OCI-LY1 (cell line): ENCODE data around the gene SPEM3.
"Not testable (repeated sequence)": the region's sequence is repeated elsewhere in the genome, so short reads cannot be mapped to it uniquely, and the experiment has no call there.

Source experiments
- H2AFZ ChIP-seq: fragments of 200-600 bp; sonication (generic), shearing (Covaris generic); 2 replicates; pipeline ENCODE4 v1.6.0; 2014; ENCODE audit warnings: antibody characterized with exemption, mild to moderate bottlenecking, low read length
- H3F3A ChIP-seq: fragments of 200-600 bp; sonication (generic), shearing (Covaris generic); 2 replicates; pipeline ENCODE4 v1.6.0; 2014; ENCODE audit warnings: mild to moderate bottlenecking, antibody characterized with exemption, low read length, moderate library complexity; ENCODE audit not compliant: insufficient read depth
- H3K27ac ChIP-seq: fragments of 200-600 bp; sonication (generic); 2 replicates; pipeline ENCODE4 v1.5.1; 2014; ENCODE audit warnings: low read length, mixed run types, mild to moderate bottlenecking, low read depth; ENCODE audit not compliant: poor library complexity, severe bottlenecking
- H3K27me3 ChIP-seq: fragments of 200-600 bp; sonication (generic); 2 replicates; pipeline ENCODE4 v1.6.0; 2014; ENCODE audit warnings: antibody characterized with exemption, mild to moderate bottlenecking, low read length, moderate library complexity; ENCODE audit not compliant: insufficient read depth
- H3K36me3 ChIP-seq: fragments of 200-600 bp; sonication (generic); 2 replicates; pipeline ENCODE4 v1.6.1; 2014; ENCODE audit warnings: mild to moderate bottlenecking, antibody characterized with exemption, low read length, moderate library complexity, mixed read lengths; ENCODE audit not compliant: insufficient read depth
- H3K4me1 ChIP-seq: fragments of 200-600 bp; sonication (generic); 2 replicates; pipeline ENCODE4 v1.5.1; 2014; ENCODE audit warnings: mild to moderate bottlenecking, low read length, moderate library complexity; ENCODE audit not compliant: insufficient read depth, severe bottlenecking
- H3K4me2 ChIP-seq: fragments of 200-600 bp; sonication (generic), shearing (Covaris generic); 2 replicates; pipeline ENCODE4 v1.6.1; 2014; ENCODE audit warnings: low read length
- H3K4me3 ChIP-seq: fragments of 200-600 bp; sonication (generic); 2 replicates; pipeline ENCODE4 v1.5.1; 2014; ENCODE audit warnings: low read length, low read depth, mild to moderate bottlenecking, mixed read lengths; ENCODE audit not compliant: poor library complexity, severe bottlenecking
- H3K79me2 ChIP-seq: fragments of 200-600 bp; shearing (Covaris generic); 2 replicates; pipeline ENCODE4 v1.6.1; 2016; ENCODE audit warnings: mixed run types, low read length, mixed read lengths; ENCODE audit not compliant: insufficient read depth
- H3K9ac ChIP-seq: fragments of 200-600 bp; sonication (generic), shearing (Covaris generic); 2 replicates; pipeline ENCODE4 v1.6.1; 2014; ENCODE audit warnings: mild to moderate bottlenecking, low read length, mixed read lengths
- H3K9me2 ChIP-seq: fragments of 200-600 bp; sonication (generic), shearing (Covaris generic); 2 replicates; pipeline ENCODE4 v1.6.1; 2014; ENCODE audit warnings: low read depth, mild to moderate bottlenecking, low read length, mixed read lengths
- H3K9me3 ChIP-seq: fragments of 200-600 bp; shearing (Covaris generic); 2 replicates; pipeline ENCODE4 v1.6.1; 2014; ENCODE audit warnings: low read length, mixed read lengths
- H4K20me1 ChIP-seq: fragments of 200-600 bp; sonication (generic), shearing (Covaris generic); 2 replicates; pipeline ENCODE4 v1.6.0; 2016; ENCODE audit warnings: mild to moderate bottlenecking, low read length; ENCODE audit not compliant: insufficient read depth
- CTCF ChIP-seq: fragments of 200-600 bp; sonication (generic), shearing (Covaris generic); IDR thresholded peaks from 2 replicates; pipeline ENCODE4 v1.5.1; 2017; ENCODE audit warnings: mild to moderate bottlenecking, antibody characterized with exemption, low read length, moderate library complexity, mixed read lengths
- EZH2 ChIP-seq: fragments of 200-600 bp; sonication (generic), shearing (Covaris generic); IDR thresholded peaks from 2 replicates; pipeline ENCODE4 v1.8.0; 2017; ENCODE audit warnings: borderline replicate concordance, mixed run types, mild to moderate bottlenecking, antibody characterized with exemption, low read length, moderate library complexity, mixed read lengths

The SPEM3 gene

GRCh38 chr17:7468290-7468689 lies 39.6 kb downstream of the SPEM3 start:
- Histone ChIP-seq H2AFZ (no peak overlapping the region), H3K36me3 (peaks cover 20% of the 10 kb centered on the region), H3K9me2 (no peaks in the 10 kb centered on the region), H3K4me1 (peaks cover 20% of the 10 kb centered on the region), H4K20me1 (no peaks in the 10 kb centered on the region), H3K9me3 (no peaks in the 10 kb centered on the region), H3K9ac (no peak overlapping the region), H3K4me3 (no peak overlapping the region), H3K27me3 (no peaks in the 10 kb centered on the region), H3K79me2 (no peaks in the 10 kb centered on the region), H3K27ac (peak overlapping the region; percentile 36), H3K4me2 (no peak overlapping the region), H3F3A (no peaks in the 10 kb centered on the region)
- no peak for TF ChIP-seq CTCF
- TF ChIP-seq EZH2: no peak

GRCh38 chr17:7468804-7469389 lies 40.2 kb downstream of the SPEM3 start:
- H3K9me2 ChIP-seq: no peaks in the 10 kb centered on the region
- H2AFZ ChIP-seq: no peak overlapping the region
- H3F3A ChIP-seq: no peaks in the 10 kb centered on the region
- H3K36me3 ChIP-seq: peaks cover 14% of the 10 kb centered on the region
- peaks cover 20% of the 10 kb centered on the region for H3K4me1 ChIP-seq
- TF ChIP-seq CTCF (no peak), EZH2 (no peak)
- H3K9me3 ChIP-seq: no peaks in the 10 kb centered on the region
- no peaks in the 10 kb centered on the region for H3K79me2 ChIP-seq
- H4K20me1 ChIP-seq: no peaks in the 10 kb centered on the region
- H3K9ac ChIP-seq: no peak overlapping the region
- H3K4me2 ChIP-seq: no peak overlapping the region
- peak overlapping the region; percentile 36 for H3K27ac ChIP-seq
- no peaks in the 10 kb centered on the region for H3K27me3 ChIP-seq
- no peak overlapping the region for H3K4me3 ChIP-seq

- peaks cover 20% of the 10 kb centered on the region for H3K4me1 ChIP-seq
- H3K36me3 ChIP-seq: peaks cover 11% of the 10 kb centered on the region
- not testable (repeated sequence) for H3K27ac ChIP-seq, H3K4me2 ChIP-seq, H4K20me1 ChIP-seq, H3K9ac ChIP-seq, H3K9me2 ChIP-seq, H3K4me3 ChIP-seq, H3K79me2 ChIP-seq, H3F3A ChIP-seq, H3K9me3 ChIP-seq, H2AFZ ChIP-seq, H3K27me3 ChIP-seq
These were observed 41.2 kb downstream of the SPEM3 start for GRCh38 chr17:7469843-7470242.

- H3K4me1 ChIP-seq: peaks cover 20% of the 10 kb centered on the region
- H3K27me3 ChIP-seq, H2AFZ ChIP-seq, H4K20me1 ChIP-seq, H3F3A ChIP-seq, H3K9me3 ChIP-seq, H3K9me2 ChIP-seq, H3K36me3 ChIP-seq, H3K9ac ChIP-seq, H3K79me2 ChIP-seq, H3K27ac ChIP-seq, H3K4me3 ChIP-seq, H3K4me2 ChIP-seq: not testable (repeated sequence)
These were observed 41.9 kb downstream of the SPEM3 start for GRCh38 chr17:7470457-7470973.
